Activated CD8-positive, alpha-beta memory T cell treated with anti-CD3 and anti-CD28 coated beads, Interleukin-2, amount 50 U/mL, for 48 hours (primary cell): Measurements from ENCODE around the gene CCL22.

Source experiments
- DNase-seq: peaks from one replicate; pipeline ENCODE4 v3.0.0-alpha.2; 2020

Gene CCL22

GRCh38 chr16:57377080-57377841, 18.7 kb downstream of the CCL22 start:
- peak; percentile 75 for DNase-seq

GRCh38 chr16:57379579-57379978, 21.0 kb downstream of the CCL22 start:
- DNase-seq: no peak

GRCh38 chr16:57380671-57381462, 22.3 kb downstream of the CCL22 start:
- no peak for DNase-seq

GRCh38 chr16:57381791-57382534, 23.4 kb downstream of the CCL22 start:
- no peak for DNase-seq

- no peak for DNase-seq
These were observed 24.1 kb downstream of the CCL22 start for GRCh38 chr16:57382535-57383275.

- DNase-seq: no peak
These were observed 25.0 kb downstream of the CCL22 start for GRCh38 chr16:57383276-57384247.

- no peak for DNase-seq
These were observed 25.9 kb downstream of the CCL22 start for GRCh38 chr16:57384248-57385070.

- no peak for DNase-seq
These were observed 26.5 kb downstream of the CCL22 start for GRCh38 chr16:57385083-57385482.

- no peak for DNase-seq
These were observed 27.9 kb downstream of the CCL22 start for GRCh38 chr16:57386381-57386951.

- no peak for DNase-seq
These were observed 29.2 kb downstream of the CCL22 start for GRCh38 chr16:57387598-57388354.

- DNase-seq: no peak
These were observed 29.9 kb downstream of the CCL22 start for GRCh38 chr16:57388359-57389086.

- DNase-seq: no peak
These were observed 30.5 kb downstream of the CCL22 start for GRCh38 chr16:57389087-57389468.

GRCh38 chr16:57390636-57391295, 32.2 kb downstream of the CCL22 start:
- DNase-seq: no peak

GRCh38 chr16:57391300-57391699, 32.7 kb downstream of the CCL22 start:
- no peak for DNase-seq

GRCh38 chr16:57391708-57392107, 33.1 kb downstream of the CCL22 start:
- DNase-seq: no peak

GRCh38 chr16:57392694-57393093, 34.1 kb downstream of the CCL22 start:
- no peak for DNase-seq

- no peak for DNase-seq
These were observed 35.9 kb downstream of the CCL22 start for GRCh38 chr16:57394444-57394843.

- DNase-seq: no peak
These were observed 36.4 kb downstream of the CCL22 start for GRCh38 chr16:57395026-57395425.
